Stomach (tissue), 9 donors: ENCODE results near the gene ADRA2C. TPM values are rescaled to one million over a fixed set of nuclear protein-coding genes. Genes with fewer than 3 reads are reported as not detected.

Source experiments
- DNase-seq, 2 donors: peaks; one replicate each; pipeline versions ENCODE4 v3.0.0 to v3.0.0-alpha.2; 2013 to 2019
- H3K27ac ChIP-seq, 5 donors: fragments of 200-600 bp in 4 of 5; sonication (generic) in 4 of 5; one replicate each; pipeline ENCODE4 v1.5.1; 2013 to 2019; ENCODE audit warnings: mild to moderate bottlenecking in 1 of 5, moderate library complexity in 1 of 5
- H3K27me3 ChIP-seq, 3 donors: fragments of 200-600 bp; sonication (generic); one replicate each; pipeline ENCODE4 v1.5.1; 2017 to 2019; ENCODE audit warnings: mixed run types in 1 of 3
- H3K36me3 ChIP-seq, 4 donors: fragments of 200-600 bp; sonication (generic); 1 replicate in 3 of 4; 2 replicates in 1 of 4; pipeline ENCODE4 v1.5.1; 2016 to 2019
- H3K4me1 ChIP-seq, 4 donors: fragments of 200-600 bp; sonication (generic); one replicate each; pipeline ENCODE4 v1.5.1; 2016 to 2019
- H3K4me3 ChIP-seq, 4 donors: fragments of 200-600 bp; sonication (generic) in 3 of 4; one replicate each; pipeline ENCODE4 v1.5.1; 2016 to 2019; ENCODE audit warnings: mild to moderate bottlenecking in 1 of 4
- H3K9me3 ChIP-seq, 4 donors: fragments of 200-600 bp; sonication (generic); one replicate each; pipeline ENCODE4 v1.5.1; 2016 to 2019
- CTCF ChIP-seq, 7 experiments: fragments of 450-650 bp in 4 of 7; fragments of 200-600 bp in 3 of 7; sonication (generic) in 3 of 7; IDR thresholded peaks; one replicate each; pipeline ENCODE4 v1.5.1; 2016 to 2019; ENCODE audit warnings: antibody characterized with exemption in 7 of 7, control low read depth in 2 of 7, mild to moderate bottlenecking in 1 of 7
- EP300 ChIP-seq: sonication (generic); formaldehyde crosslinking; IDR thresholded peaks from one replicate; pipeline ENCODE4 v1.6.1; 2017; ENCODE audit warnings: antibody characterized with exemption
- POLR2A ChIP-seq, 4 donors: fragments of 450-650 bp; IDR thresholded peaks; one replicate each; pipeline ENCODE4 v1.6.1; 2016; ENCODE audit warnings: antibody characterized with exemption in 4 of 4, control low read depth in 2 of 4, mild to moderate bottlenecking in 1 of 4, moderate library complexity in 1 of 4
- POLR2AphosphoS5 ChIP-seq, 3 donors: sonication (generic); formaldehyde crosslinking; IDR thresholded peaks; one replicate each; pipeline ENCODE4 v1.6.1; 2016; ENCODE audit warnings: antibody characterized with exemption in 3 of 3
- WGBS, 5 donors: extraction: QIAGEN DNeasy Blood & Tissue Kit in 3 of 5; methylation state at CpG; one replicate each; pipeline versions ENCODE4 v1.1.5 to v1.1.7; 2013 to 2018; 5-methylcytosine and 5-hydroxymethylcytosine counted together
- intact Hi-C: fragments of 100-400 bp; cut with DNase I; formaldehyde crosslinking; loops from one replicate; pipeline ENCODE4 v1.15.1; 2023; ENCODE audit warnings: low total_unique reads
- polyA plus RNA-seq, 3 donors: library from polyadenylated mRNA; stranded (reverse); fragments of 200-250 nt; gene quantifications; one replicate each; pipeline ENCODE4 v1.2.3, GENCODE V29; 2013
- total RNA-seq, 5 donors: library from RNA; depleted of rRNA; stranded (reverse); fragments of >200 nt; gene quantifications; one replicate each; pipeline versions ENCODE4 v1.1.0 to v1.2.3, GENCODE V29; 2014 to 2016
- donor health status: healthy with polysubstance abuse.
- donor health status: Bipolar disorder and iron deficiency.
- donor health status: healthy.

Gene ADRA2C
- total and polyA plus RNA-seq, 8 donors, result 0.31 to 12.6 (median 1.3) TPM; not detected in 2

- WGBS, 5 donors, result 48 to 66% (median 57%) methylated on average over 8 of the region's 8 CpGs
- peaks cover 0 to 23% (median 20%) of the 10 kb centered on the region in 4 donors for H3K9me3 ChIP-seq
- no peak for DNase-seq
- H3K4me3 ChIP-seq, result no peak overlapping the region
- peaks cover 10 to 85% (median 45%) of the 10 kb centered on the region in 3 donors for H3K27me3 ChIP-seq
- no peak overlapping the region for H3K27ac ChIP-seq
- no peaks in the 10 kb centered on the region for H3K36me3 ChIP-seq
- TF ChIP-seq POLR2AphosphoS5 (IDR thresholded peaks at IDR 0.05) (no peak), CTCF (IDR thresholded peaks at IDR 0.05) (no peak), POLR2A (IDR thresholded peaks at IDR 0.05) (no peak), EP300 (no peak)
- H3K4me1 ChIP-seq, result peaks cover 0 to 10% (median 0%) of the 10 kb centered on the region in 4 donors
- intact Hi-C loops, result no loop called here
These were observed 45.0 kb upstream of the ADRA2C start for GRCh38 chr4:3721186-3721585.

- H3K4me3 ChIP-seq, result no peak overlapping the region
- intact Hi-C loops, result no loop called here
- H3K36me3 ChIP-seq, result no peaks in the 10 kb centered on the region
- peaks cover 0 to 23% (median 20%) of the 10 kb centered on the region in 4 donors for H3K9me3 ChIP-seq
- H3K27ac ChIP-seq, result no peak overlapping the region
- 48 to 71% (median 56%) methylated on average over 1 to 6 of the region's 6 CpGs for WGBS, 5 donors
- H3K4me1 ChIP-seq, result peaks cover 0 to 10% (median 0%) of the 10 kb centered on the region in 4 donors
- peaks cover 10 to 85% (median 49%) of the 10 kb centered on the region in 3 donors for H3K27me3 ChIP-seq
- no peak for DNase-seq
- no peak for TF ChIP-seq CTCF (IDR thresholded peaks at IDR 0.05)
- peak in 1 of 3 donors; percentile 28 for TF ChIP-seq POLR2AphosphoS5 (IDR thresholded peaks at IDR 0.05)
- TF ChIP-seq POLR2A (IDR thresholded peaks at IDR 0.05), result no peak
- TF ChIP-seq EP300, result no peak
These were observed 44.6 kb upstream of the ADRA2C start for GRCh38 chr4:3721627-3722026.

- Histone ChIP-seq H3K36me3 (no peaks in the 10 kb centered on the region), H3K4me3 (no peak overlapping the region), H3K27ac (no peak overlapping the region), H3K4me1 (peaks cover 0 to 10% (median 0%) of the 10 kb centered on the region in 4 donors), H3K27me3 (peaks cover 10 to 85% (median 56%) of the 10 kb centered on the region in 3 donors), H3K9me3 (peaks cover 0 to 23% (median 20%) of the 10 kb centered on the region in 4 donors)
- WGBS, 5 donors, result 73 to 85% (median 80%) methylated on average over 7 to 11 of the region's 11 CpGs
- TF ChIP-seq POLR2AphosphoS5 (IDR thresholded peaks at IDR 0.05) (no peak), EP300 (no peak), CTCF (IDR thresholded peaks at IDR 0.05) (no peak), POLR2A (IDR thresholded peaks at IDR 0.05) (no peak)
- intact Hi-C loops, result no loop called here
- no peak for DNase-seq
These were observed 43.5 kb upstream of the ADRA2C start for GRCh38 chr4:3722446-3723231.

GRCh38 chr4:3723232-3723642 is 42.9 kb upstream of the ADRA2C start:
- Histone ChIP-seq H3K27me3 (peaks cover 10 to 89% (median 60%) of the 10 kb centered on the region in 3 donors), H3K36me3 (no peaks in the 10 kb centered on the region), H3K4me3 (no peak overlapping the region), H3K4me1 (peaks cover 0 to 10% (median 0%) of the 10 kb centered on the region in 4 donors), H3K9me3 (peaks cover 0 to 20% (median 15%) of the 10 kb centered on the region in 4 donors), H3K27ac (no peak overlapping the region)
- DNase-seq, result no peak
- intact Hi-C loops, result no loop called here
- TF ChIP-seq CTCF (IDR thresholded peaks at IDR 0.05) (no peak), EP300 (no peak), POLR2AphosphoS5 (IDR thresholded peaks at IDR 0.05) (no peak), POLR2A (IDR thresholded peaks at IDR 0.05) (no peak)
- WGBS, 5 donors, result 59 to 80% (median 78%) methylated on average over 7 to 9 of the region's 9 CpGs
